GM21367 (cell line): ENCODE measurements around the gene POGK.
"Not testable (repeated sequence)": the region's sequence is repeated elsewhere in the genome, so short reads cannot be mapped to it uniquely, and the experiment has no call there.

Experiments
- ATAC-seq: cut with Tn5 transposase; IDR thresholded peaks from one replicate; pipeline ENCODE4 v1.9.1; 2021; ENCODE audit not compliant: unreplicated experiment

Gene POGK

GRCh38 chr1:166838766-166839599, at the start of gene POGK:
Gene POGK, plus strand, starts transcription at chr1:166839475. Its CDS starts 1,482 bp downstream, at chr1:166840957.
- ATAC-seq: peak; percentile 95

- ATAC-seq: no peak
Observed at GRCh38 chr1:166796620-166797236, 42.5 kb upstream of the POGK start.

- ATAC-seq: no peak
Observed at GRCh38 chr1:166808952-166809351, 30.3 kb upstream of the POGK start.

GRCh38 chr1:166811691-166812090, 27.6 kb upstream of the POGK start:
- ATAC-seq: no peak

- ATAC-seq: no peak
Observed at GRCh38 chr1:166813508-166814223, 25.6 kb upstream of the POGK start.

- ATAC-seq: no peak
Observed at GRCh38 chr1:166814611-166815010, 24.7 kb upstream of the POGK start.

- ATAC-seq: no peak
Observed at GRCh38 chr1:166819974-166820373, 19.3 kb upstream of the POGK start.

- no peak for ATAC-seq
Observed at GRCh38 chr1:166822385-166822784, 16.9 kb upstream of the POGK start.

GRCh38 chr1:166827426-166827825, 11.8 kb upstream of the POGK start:
- no peak for ATAC-seq

- ATAC-seq: not testable (repeated sequence)
Observed at GRCh38 chr1:166829762-166830161, 9.5 kb upstream of the POGK start.

GRCh38 chr1:166836733-166837132, 2.5 kb upstream of the POGK start:
- ATAC-seq: no peak

GRCh38 chr1:166839600-166840308, 479 bp downstream of the POGK start:
- peak; percentile 30 for ATAC-seq

- no peak for ATAC-seq
Observed at GRCh38 chr1:166840309-166841274, 1.3 kb downstream of the POGK start.

GRCh38 chr1:166843322-166843721, 4.0 kb downstream of the POGK start:
- ATAC-seq: no peak

GRCh38 chr1:166843769-166844596, 4.7 kb downstream of the POGK start:
- ATAC-seq: no peak

- no peak for ATAC-seq
Observed at GRCh38 chr1:166844791-166845190, 5.5 kb downstream of the POGK start.

GRCh38 chr1:166848193-166848592, 8.9 kb downstream of the POGK start:
- ATAC-seq: no peak

GRCh38 chr1:166849135-166849534, 9.9 kb downstream of the POGK start:
- no peak for ATAC-seq

GRCh38 chr1:166852918-166853317, 13.6 kb downstream of the POGK start:
- ATAC-seq: no peak
